ENCODE measurements around the gene VASH1. TPM values are rescaled to one million over a fixed set of nuclear protein-coding genes. Genes with fewer than 3 reads are reported as not detected.

Gene VASH1
- total RNA-seq, 2 experiments from 2014 or later, result 7.3 to 9.2 TPM

GRCh38 chr14:76717508-76718290 is 43.6 kb upstream of the VASH1 start:
- H3K36me3 ChIP-seq (ENCODE audit: insufficient read depth, low read length), result no peaks in the 10 kb centered on the region
- CTCF ChIA-PET, result no interaction called here
- H3K4me1 ChIP-seq (ENCODE audit: insufficient read depth, low read length), result peaks cover 9% of the 10 kb centered on the region
- H3K9me3 ChIP-seq (ENCODE audit: control insufficient read depth in 1 of 2, insufficient read depth in 1 of 2, low read length in 2 of 2), result no peaks in the 10 kb centered on the region
- peaks cover 0 to 6% of the 10 kb centered on the region in 2 experiments for H3K27me3 ChIP-seq (ENCODE audit: control insufficient read depth in 1 of 2, insufficient read depth in 2 of 2, low read length in 2 of 2)
- no peak overlapping the region for H3K27ac ChIP-seq (ENCODE audit: low read depth in 1 of 2, low read length in 2 of 2)
- Mint-ChIP-seq H3K9me3 (no peaks in the 10 kb centered on the region), H3K4me1 (ENCODE audit: low read depth) (peaks cover 6% of the 10 kb centered on the region), H3K27me3 (peaks cover 26% of the 10 kb centered on the region), H3K27ac (no peak overlapping the region), H3K4me3 (no peak overlapping the region), H3K36me3 (ENCODE audit: low read depth) (no peaks in the 10 kb centered on the region)
- no peak for TF ChIP-seq CTCF (IDR thresholded peaks at IDR 0.05)
- no peak overlapping the region for H3K4me3 ChIP-seq (ENCODE audit: low read length)
- POLR2A ChIA-PET, result no interaction called here
- intact Hi-C loops (cut with DNase I, micrococcal nuclease), result loop anchor here (10.0 kb wide), 2 partner anchors 137 to 597 kb away; no protein-coding TSS in a partner anchor
- ATAC-seq (ENCODE audit: poor library complexity), result no peak
- no peak for DNase-seq

- no peak overlapping the region for H3K27ac ChIP-seq (ENCODE audit: low read depth in 1 of 2, low read length in 2 of 2)
- intact Hi-C loops (cut with DNase I, micrococcal nuclease), result loop anchor here (10.0 kb wide), 2 partner anchors 136 to 596 kb away; no protein-coding TSS in a partner anchor
- H3K36me3 ChIP-seq (ENCODE audit: insufficient read depth, low read length), result no peaks in the 10 kb centered on the region
- ChIA-PET CTCF (interaction anchor here (1.9 kb wide), 1 partner anchor 8 kb away, joined by 7 read pairs; no protein-coding TSS in a partner anchor), POLR2A (no interaction called here)
- H3K4me3 ChIP-seq (ENCODE audit: low read length), result no peak overlapping the region
- H3K4me1 ChIP-seq (ENCODE audit: insufficient read depth, low read length), result peaks cover 9% of the 10 kb centered on the region
- H3K9me3 Mint-ChIP-seq, result no peaks in the 10 kb centered on the region
- H3K27me3 Mint-ChIP-seq, result peaks cover 26% of the 10 kb centered on the region
- ATAC-seq (ENCODE audit: poor library complexity) (no peak), DNase-seq (no peak)
- no peak overlapping the region for H3K27ac Mint-ChIP-seq
- H3K4me1 Mint-ChIP-seq (ENCODE audit: low read depth), result peaks cover 6% of the 10 kb centered on the region
- no peaks in the 10 kb centered on the region for H3K9me3 ChIP-seq (ENCODE audit: control insufficient read depth in 1 of 2, insufficient read depth in 1 of 2, low read length in 2 of 2)
- peaks cover 0 to 6% of the 10 kb centered on the region in 2 experiments for H3K27me3 ChIP-seq (ENCODE audit: control insufficient read depth in 1 of 2, insufficient read depth in 2 of 2, low read length in 2 of 2)
- no peak for TF ChIP-seq CTCF (IDR thresholded peaks at IDR 0.05)
- H3K4me3 Mint-ChIP-seq, result no peak overlapping the region
- H3K36me3 Mint-ChIP-seq (ENCODE audit: low read depth), result no peaks in the 10 kb centered on the region
These were observed 42.8 kb upstream of the VASH1 start for GRCh38 chr14:76718306-76719040.

- TF ChIP-seq CTCF (IDR thresholded peaks at IDR 0.05), result no peak
- Mint-ChIP-seq H3K4me1 (ENCODE audit: low read depth) (peaks cover 6% of the 10 kb centered on the region), H3K4me3 (no peak overlapping the region), H3K36me3 (ENCODE audit: low read depth) (no peaks in the 10 kb centered on the region), H3K9me3 (no peaks in the 10 kb centered on the region), H3K27me3 (peaks cover 25% of the 10 kb centered on the region), H3K27ac (no peak overlapping the region)
- intact Hi-C loops (cut with DNase I, micrococcal nuclease), result loop anchor here (10.0 kb wide), 2 partner anchors 135 to 595 kb away; no protein-coding TSS in a partner anchor
- POLR2A ChIA-PET, result no interaction called here
- Histone ChIP-seq H3K36me3 (ENCODE audit: insufficient read depth, low read length) (no peaks in the 10 kb centered on the region), H3K27ac (ENCODE audit: low read depth in 1 of 2, low read length in 2 of 2) (no peak overlapping the region), H3K27me3 (ENCODE audit: control insufficient read depth in 1 of 2, insufficient read depth in 2 of 2, low read length in 2 of 2) (peaks cover 0 to 6% of the 10 kb centered on the region in 2 experiments), H3K4me1 (ENCODE audit: insufficient read depth, low read length) (peaks cover 9% of the 10 kb centered on the region), H3K9me3 (ENCODE audit: control insufficient read depth in 1 of 2, insufficient read depth in 1 of 2, low read length in 2 of 2) (no peaks in the 10 kb centered on the region), H3K4me3 (ENCODE audit: low read length) (no peak overlapping the region)
- CTCF ChIA-PET, result interaction anchor here (1.9 kb wide), 1 partner anchor 9 kb away, joined by 7 read pairs; no protein-coding TSS in a partner anchor
- no peak for ATAC-seq (ENCODE audit: poor library complexity)
- DNase-seq, result no peak
These were observed 41.6 kb upstream of the VASH1 start for GRCh38 chr14:76719666-76720065.

Data from CD4-positive, alpha-beta T cell (primary cell).